GM12874 (cell line): ENCODE results near the gene CADPS2.

Experiments used
- TF ChIP-seq, protein P1 (sequence below): IDR thresholded peaks from 2 replicates; pipeline ENCODE4 v1.5.1; 2011; ENCODE audit warnings: low read depth, mild to moderate bottlenecking, control low read depth, low read length, moderate library complexity; ENCODE audit not compliant: insufficient read depth

Gene CADPS2

DNA sequence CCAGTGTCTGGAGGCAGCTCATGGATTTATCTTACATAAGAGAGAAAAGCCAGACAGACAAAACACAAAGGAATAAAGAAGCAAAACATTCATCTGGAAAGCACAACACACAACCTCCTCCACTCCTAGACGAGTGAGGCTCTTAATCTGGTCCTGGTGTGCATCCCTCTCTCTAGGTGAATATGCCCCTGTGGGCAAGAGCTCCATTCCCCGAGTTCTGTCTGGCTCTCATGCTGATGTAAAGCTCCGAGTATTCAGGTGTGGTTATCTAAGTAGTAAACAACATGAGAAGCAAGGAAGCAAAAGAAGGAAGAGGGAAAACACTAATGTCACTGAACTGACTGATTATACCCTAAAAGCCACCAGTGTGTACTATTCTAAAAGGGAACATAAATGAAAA lies 533.8 kb downstream of the CADPS2 start:
- TF ChIP-seq, protein P1, sequence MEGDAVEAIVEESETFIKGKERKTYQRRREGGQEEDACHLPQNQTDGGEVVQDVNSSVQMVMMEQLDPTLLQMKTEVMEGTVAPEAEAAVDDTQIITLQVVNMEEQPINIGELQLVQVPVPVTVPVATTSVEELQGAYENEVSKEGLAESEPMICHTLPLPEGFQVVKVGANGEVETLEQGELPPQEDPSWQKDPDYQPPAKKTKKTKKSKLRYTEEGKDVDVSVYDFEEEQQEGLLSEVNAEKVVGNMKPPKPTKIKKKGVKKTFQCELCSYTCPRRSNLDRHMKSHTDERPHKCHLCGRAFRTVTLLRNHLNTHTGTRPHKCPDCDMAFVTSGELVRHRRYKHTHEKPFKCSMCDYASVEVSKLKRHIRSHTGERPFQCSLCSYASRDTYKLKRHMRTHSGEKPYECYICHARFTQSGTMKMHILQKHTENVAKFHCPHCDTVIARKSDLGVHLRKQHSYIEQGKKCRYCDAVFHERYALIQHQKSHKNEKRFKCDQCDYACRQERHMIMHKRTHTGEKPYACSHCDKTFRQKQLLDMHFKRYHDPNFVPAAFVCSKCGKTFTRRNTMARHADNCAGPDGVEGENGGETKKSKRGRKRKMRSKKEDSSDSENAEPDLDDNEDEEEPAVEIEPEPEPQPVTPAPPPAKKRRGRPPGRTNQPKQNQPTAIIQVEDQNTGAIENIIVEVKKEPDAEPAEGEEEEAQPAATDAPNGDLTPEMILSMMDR = no peak

DNA sequence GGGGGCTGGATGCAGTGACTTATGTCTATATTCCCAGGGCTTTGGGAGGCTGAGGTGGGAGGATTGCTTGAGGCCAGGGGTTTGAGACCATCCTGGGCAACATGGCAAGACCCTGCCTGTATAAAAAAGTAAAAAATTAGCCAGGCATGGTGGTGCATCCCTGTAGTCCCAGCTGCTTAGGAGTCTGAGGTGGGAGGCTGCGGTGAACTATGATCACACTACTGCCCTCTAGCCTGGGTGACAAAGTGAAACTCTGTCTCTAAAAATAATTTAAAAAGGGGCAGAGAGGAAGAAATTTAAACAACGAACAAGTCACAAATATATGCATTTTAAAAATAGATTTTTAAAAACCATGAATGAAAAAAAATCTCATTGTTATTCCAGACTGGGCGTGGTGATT lies 535.6 kb downstream of the CADPS2 start:
- TF ChIP-seq, protein P1 = no peak

DNA sequence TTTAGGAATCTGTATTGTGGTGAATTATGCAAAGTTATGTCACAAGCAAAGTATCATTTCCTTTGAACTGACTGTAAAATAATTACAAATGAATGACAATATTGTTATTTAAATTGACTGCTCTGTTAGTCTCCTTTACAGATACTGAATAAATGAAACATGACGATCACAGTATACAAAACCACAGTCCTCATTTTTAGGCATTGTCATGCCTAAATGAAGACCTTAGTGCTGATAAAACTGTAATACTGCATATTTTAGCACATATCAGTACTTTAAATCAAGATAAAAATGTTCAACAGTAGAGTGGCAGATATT lies 542.0 kb downstream of the CADPS2 start:
- TF ChIP-seq, protein P1 = no peak

DNA sequence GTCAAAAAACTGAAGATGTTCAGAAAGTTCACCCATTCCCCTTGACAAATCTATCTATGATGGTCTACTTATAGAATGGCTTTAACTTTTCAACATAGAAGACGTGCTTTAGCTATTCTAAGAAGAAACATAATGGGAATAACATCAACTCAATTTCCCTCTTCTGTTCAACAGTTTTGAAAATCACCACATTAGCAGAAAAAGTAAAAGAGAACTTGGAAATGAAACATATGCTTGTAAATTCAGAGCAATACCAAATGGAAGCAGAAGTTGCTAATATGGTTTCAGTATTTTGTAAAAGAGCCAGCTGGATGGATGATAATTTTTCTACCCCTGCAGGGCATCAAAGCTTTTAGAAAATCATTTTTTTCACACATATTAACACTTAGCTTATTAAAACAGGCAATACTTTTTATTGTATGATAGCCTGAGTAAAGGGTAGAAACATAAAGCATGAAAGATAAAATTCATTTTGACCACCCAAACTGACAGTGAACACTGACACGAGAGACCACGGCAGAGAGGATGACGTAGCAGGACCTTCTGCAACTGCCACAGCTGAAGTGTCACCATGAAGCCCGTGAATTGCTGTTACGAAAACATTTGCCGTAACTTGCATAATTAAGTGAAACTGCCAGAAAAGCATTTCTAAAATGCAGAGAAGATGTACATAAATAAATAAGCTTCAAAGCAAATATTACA lies 542.5 kb downstream of the CADPS2 start:
- TF ChIP-seq, protein P1 = no peak

DNA sequence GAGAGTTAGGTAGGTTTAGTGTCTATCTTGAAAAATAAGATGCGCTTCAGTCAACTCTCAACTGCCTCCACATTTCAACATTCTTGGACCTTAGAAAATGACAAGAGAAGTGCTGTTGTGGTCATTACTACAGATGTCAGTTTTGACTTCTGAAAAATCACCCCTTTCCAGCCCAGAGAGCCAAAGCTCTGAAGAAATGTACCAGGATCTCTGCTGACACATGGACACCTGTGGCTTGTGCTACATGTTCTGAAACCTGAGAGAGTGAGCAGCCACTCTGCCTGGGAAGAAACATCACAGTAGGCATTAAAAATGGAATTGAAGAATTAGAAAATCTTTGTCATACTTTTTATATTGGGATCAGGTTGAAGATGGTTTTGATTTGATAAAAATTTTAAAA lies 545.8 kb downstream of the CADPS2 start:
- TF ChIP-seq, protein P1 = no peak

DNA sequence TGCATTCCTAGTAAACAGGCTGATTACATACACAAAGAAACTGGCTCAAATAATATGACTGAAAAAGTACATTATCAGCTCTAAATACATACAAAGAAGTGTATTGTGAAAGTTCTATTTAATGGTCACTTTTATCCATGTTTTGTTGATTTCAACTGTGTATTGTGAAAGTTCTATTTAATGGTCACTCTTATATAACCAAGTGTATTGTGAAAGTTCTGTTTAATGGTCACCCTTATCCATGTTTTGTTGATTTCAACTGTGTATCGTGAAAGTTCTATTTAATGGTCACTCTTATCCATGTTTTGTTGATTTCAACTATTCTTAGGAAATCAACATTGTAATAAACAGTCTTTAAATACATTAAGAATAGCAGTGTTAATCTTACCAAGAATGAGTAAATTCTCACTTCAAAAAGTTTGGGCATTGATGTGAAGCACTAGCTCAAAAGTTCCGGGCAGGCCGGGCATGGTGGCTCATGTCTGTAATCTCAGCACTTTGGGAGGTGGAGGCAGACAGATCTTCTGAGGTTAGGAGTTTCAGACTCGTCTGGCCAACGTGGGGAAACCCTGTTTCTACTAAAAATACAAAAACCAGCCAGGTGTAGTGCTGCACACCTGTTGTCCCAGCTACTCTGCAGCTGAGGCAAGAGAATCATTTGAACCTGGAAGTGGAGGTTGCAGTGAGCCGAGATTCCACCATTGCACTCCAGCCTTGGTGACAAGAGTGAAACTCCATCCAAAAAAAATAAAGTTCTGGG lies 546.9 kb downstream of the CADPS2 start:
- TF ChIP-seq, protein P1 = no peak

DNA sequence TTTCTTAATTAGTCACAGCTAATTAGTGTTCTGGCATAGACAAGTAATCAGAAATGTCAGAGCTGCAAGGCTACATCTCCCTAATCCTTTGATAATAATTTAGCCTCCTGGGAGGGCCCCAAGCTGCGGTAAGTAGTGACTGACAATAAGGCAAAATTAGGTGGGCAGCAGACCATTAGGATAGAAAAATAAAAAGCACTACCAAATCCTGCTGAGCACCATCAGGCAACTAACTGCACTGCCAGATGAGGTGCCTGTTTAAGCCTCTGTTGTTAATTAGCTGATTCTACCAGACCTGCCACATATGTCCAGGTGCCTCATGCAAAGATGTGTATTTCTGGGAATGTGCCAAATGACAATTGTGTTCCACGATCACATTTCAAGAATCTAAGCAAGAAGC lies 549.2 kb downstream of the CADPS2 start:
- TF ChIP-seq, protein P1 = no peak
